ENCODE results near the gene RGS7.
"Not testable (repeated sequence)": the region's sequence is repeated elsewhere in the genome, so short reads cannot be mapped to it uniquely, and the experiment has no call there.

The RGS7 gene

GRCh38 chr1:240935920-240936319 lies 421.1 kb downstream of the RGS7 start:
- no peak for DNase-seq (ENCODE audit: low read depth in 1 of 2, low spot score in 1 of 2)

GRCh38 chr1:240931031-240931430 lies 426.0 kb downstream of the RGS7 start:
- no peak for DNase-seq (ENCODE audit: low read depth in 1 of 2, low spot score in 1 of 2)

GRCh38 chr1:240928265-240928664 lies 428.7 kb downstream of the RGS7 start:
- DNase-seq (ENCODE audit: low read depth in 1 of 2, low spot score in 1 of 2): no peak

GRCh38 chr1:240927821-240928220 lies 429.2 kb downstream of the RGS7 start:
- no peak for DNase-seq (ENCODE audit: low read depth in 1 of 2, low spot score in 1 of 2)

- DNase-seq (ENCODE audit: low read depth in 1 of 2, low spot score in 1 of 2): no peak
Observed at GRCh38 chr1:240925273-240925672, 431.7 kb downstream of the RGS7 start.

- no peak for DNase-seq (ENCODE audit: low read depth in 1 of 2, low spot score in 1 of 2)
Observed at GRCh38 chr1:240917976-240918375, 439.0 kb downstream of the RGS7 start.

GRCh38 chr1:240914506-240914905 lies 442.5 kb downstream of the RGS7 start:
- no peak for DNase-seq (ENCODE audit: low read depth in 1 of 2, low spot score in 1 of 2)

GRCh38 chr1:240912821-240913220 lies 444.2 kb downstream of the RGS7 start:
- no peak for DNase-seq (ENCODE audit: low read depth in 1 of 2, low spot score in 1 of 2)

GRCh38 chr1:240909701-240910457 lies 447.1 kb downstream of the RGS7 start:
- DNase-seq (ENCODE audit: low read depth in 1 of 2, low spot score in 1 of 2): no peak

- DNase-seq (ENCODE audit: low read depth in 1 of 2, low spot score in 1 of 2): no peak
Observed at GRCh38 chr1:240906477-240906876, 450.5 kb downstream of the RGS7 start.

GRCh38 chr1:240905225-240905765 lies 451.7 kb downstream of the RGS7 start:
- DNase-seq (ENCODE audit: low read depth in 1 of 2, low spot score in 1 of 2): no peak

GRCh38 chr1:240895424-240895823 lies 461.6 kb downstream of the RGS7 start:
- not testable (repeated sequence) for DNase-seq (ENCODE audit: low read depth in 1 of 2, low spot score in 1 of 2)

- DNase-seq (ENCODE audit: low read depth in 1 of 2, low spot score in 1 of 2): no peak
Observed at GRCh38 chr1:240888787-240889048, 468.3 kb downstream of the RGS7 start.

GRCh38 chr1:240888039-240888786 lies 468.8 kb downstream of the RGS7 start:
- no peak for DNase-seq (ENCODE audit: low read depth in 1 of 2, low spot score in 1 of 2)

- no peak for DNase-seq (ENCODE audit: low read depth in 1 of 2, low spot score in 1 of 2)
Observed at GRCh38 chr1:240883490-240883889, 473.5 kb downstream of the RGS7 start.

- DNase-seq (ENCODE audit: low read depth in 1 of 2, low spot score in 1 of 2): not testable (repeated sequence)
Observed at GRCh38 chr1:240882656-240883308, 474.2 kb downstream of the RGS7 start.

GRCh38 chr1:240878631-240879030 lies 478.4 kb downstream of the RGS7 start:
- DNase-seq (ENCODE audit: low read depth in 1 of 2, low spot score in 1 of 2): no peak

- DNase-seq (ENCODE audit: low read depth in 1 of 2, low spot score in 1 of 2): no peak
Observed at GRCh38 chr1:240877605-240878004, 479.4 kb downstream of the RGS7 start.

- DNase-seq (ENCODE audit: low read depth in 1 of 2, low spot score in 1 of 2): no peak
Observed at GRCh38 chr1:240876071-240876470, 480.9 kb downstream of the RGS7 start.

- DNase-seq (ENCODE audit: low read depth in 1 of 2, low spot score in 1 of 2): no peak
Observed at GRCh38 chr1:240869071-240869470, 487.9 kb downstream of the RGS7 start.

GRCh38 chr1:240866724-240867123 lies 490.3 kb downstream of the RGS7 start:
- DNase-seq (ENCODE audit: low read depth in 1 of 2, low spot score in 1 of 2): no peak

GRCh38 chr1:240860023-240860422 lies 497.0 kb downstream of the RGS7 start:
- DNase-seq (ENCODE audit: low read depth in 1 of 2, low spot score in 1 of 2): no peak
